Gastrocnemius medialis (tissue), 4 donors: ENCODE measurements around the gene TMEM178A.

Experiments used
- CTCF ChIP-seq, 5 experiments: fragments of 450-650 bp in 3 of 5; fragments of 200-600 bp in 2 of 5; sonication (generic) in 2 of 5; IDR thresholded peaks in 4 of 5; conservative IDR thresholded peaks in 1 of 5; 1 replicate in 4 of 5; 2 replicates in 1 of 5; pipeline ENCODE4 v1.5.1; 2016 to 2019; ENCODE audit warnings: antibody characterized with exemption in 5 of 5, mild to moderate bottlenecking in 3 of 5, moderate library complexity in 3 of 5
- POLR2A ChIP-seq, 2 donors: fragments of 450-650 bp; IDR thresholded peaks; one replicate each; pipeline ENCODE4 v1.6.1; 2017; ENCODE audit warnings: antibody characterized with exemption in 2 of 2, mild to moderate bottlenecking in 2 of 2, moderate library complexity in 2 of 2

DNA sequence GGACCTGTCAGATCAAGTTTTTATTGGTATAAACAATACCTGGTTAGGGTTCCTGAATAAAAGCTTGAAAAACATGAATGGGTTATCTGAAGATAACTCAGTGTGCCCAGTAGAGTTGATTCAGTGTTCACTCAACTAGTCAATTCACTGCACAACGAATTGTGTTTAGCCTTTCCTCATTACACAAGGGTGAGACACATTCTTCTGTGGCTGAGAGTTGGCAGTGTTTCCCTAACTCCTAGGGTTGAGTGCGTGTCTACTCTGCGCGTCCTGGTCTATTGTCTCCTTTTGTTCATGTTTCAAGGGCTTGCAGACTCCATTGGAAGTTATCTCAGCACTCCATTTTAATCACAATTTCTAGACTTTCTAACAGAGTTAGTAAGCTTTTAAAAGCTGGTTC is 32.8 kb upstream of the TMEM178A start:
- TF ChIP-seq CTCF (IDR thresholded peaks at IDR 0.05 in 4 of 5, conservative IDR thresholded peaks at IDR 0.05 in 1 of 5) (no peak), POLR2A (IDR thresholded peaks at IDR 0.05) (no peak)
